Muscle layer of duodenum (tissue), 2 donors: ENCODE measurements around the gene TSPAN10.

Experiments
- H3K27ac ChIP-seq: one replicate; pipeline ENCODE4 v1.7.0; 2013; ENCODE audit warnings: mild to moderate bottlenecking, low read length
- H3K27me3 ChIP-seq: one replicate; pipeline ENCODE4 v1.7.0; 2013; ENCODE audit warnings: low read depth, mild to moderate bottlenecking, control low read depth, low read length
- H3K36me3 ChIP-seq, 2 donors: one replicate each; pipeline ENCODE4 v1.7.0; 2013; ENCODE audit warnings: low read length in 2 of 2, control low read depth in 1 of 2, mild to moderate bottlenecking in 1 of 2; ENCODE audit not compliant: insufficient read depth in 2 of 2, control insufficient read depth in 1 of 2
- H3K4me1 ChIP-seq, 2 donors: one replicate each; pipeline ENCODE4 v1.7.0; 2013; ENCODE audit warnings: low read length in 2 of 2, mild to moderate bottlenecking in 2 of 2, control low read depth in 1 of 2, moderate library complexity in 1 of 2; ENCODE audit not compliant: insufficient read depth in 2 of 2, control insufficient read depth in 1 of 2
- H3K4me3 ChIP-seq, 2 donors: one replicate each; pipeline ENCODE4 v1.7.0; 2013; ENCODE audit warnings: low read length in 2 of 2, low read depth in 1 of 2, mild to moderate bottlenecking in 1 of 2
- H3K9me3 ChIP-seq, 2 donors: one replicate each; pipeline ENCODE4 v1.7.0; 2013; ENCODE audit warnings: low read length in 2 of 2, control low read depth in 1 of 2, mild to moderate bottlenecking in 1 of 2; ENCODE audit not compliant: control insufficient read depth in 1 of 2
- donor health status: healthy.

TSPAN10 gene

GRCh38 chr17:81638683-81639082 lies 1.7 kb downstream of the TSPAN10 start:
- Histone ChIP-seq H3K27ac (no peak overlapping the region), H3K4me3 (no peak overlapping the region), H3K27me3 (no peaks in the 10 kb centered on the region), H3K9me3 (no peaks in the 10 kb centered on the region), H3K4me1 (peaks cover 7 to 31% of the 10 kb centered on the region in 2 donors), H3K36me3 (peaks cover 0 to 4% of the 10 kb centered on the region in 2 donors)

GRCh38 chr17:81640011-81640410 lies 3.0 kb downstream of the TSPAN10 start:
- Histone ChIP-seq H3K4me3 (no peak overlapping the region), H3K9me3 (no peaks in the 10 kb centered on the region), H3K36me3 (peaks cover 0 to 4% of the 10 kb centered on the region in 2 donors), H3K27me3 (no peaks in the 10 kb centered on the region), H3K4me1 (peaks cover 7 to 19% of the 10 kb centered on the region in 2 donors), H3K27ac (no peak overlapping the region)

GRCh38 chr17:81641825-81642489 lies 5.0 kb downstream of the TSPAN10 start:
- Histone ChIP-seq H3K36me3 (no peaks in the 10 kb centered on the region), H3K27me3 (peaks cover under 1% of the 10 kb centered on the region), H3K4me1 (peaks cover 0 to 6% of the 10 kb centered on the region in 2 donors), H3K9me3 (no peaks in the 10 kb centered on the region), H3K4me3 (no peak overlapping the region), H3K27ac (no peak overlapping the region)

- H3K4me1 ChIP-seq = no peaks in the 10 kb centered on the region
- no peak overlapping the region for H3K27ac ChIP-seq
- no peak overlapping the region for H3K4me3 ChIP-seq
- H3K9me3 ChIP-seq = peaks cover 0 to 6% of the 10 kb centered on the region in 2 donors
- peaks cover 10% of the 10 kb centered on the region for H3K27me3 ChIP-seq
- no peaks in the 10 kb centered on the region for H3K36me3 ChIP-seq
These were observed 7.5 kb downstream of the TSPAN10 start for GRCh38 chr17:81644496-81644895.

GRCh38 chr17:81644976-81645952 lies 8.3 kb downstream of the TSPAN10 start:
- Histone ChIP-seq H3K27ac (no peak overlapping the region), H3K9me3 (peaks cover 0 to 6% of the 10 kb centered on the region in 2 donors), H3K4me3 (no peak overlapping the region)

GRCh38 chr17:81646869-81647600 lies 10.0 kb downstream of the TSPAN10 start:
- no peaks in the 10 kb centered on the region for H3K4me1 ChIP-seq
- H3K27ac ChIP-seq = no peak overlapping the region
- H3K27me3 ChIP-seq = peaks cover 10% of the 10 kb centered on the region
- no peak overlapping the region for H3K4me3 ChIP-seq
- H3K36me3 ChIP-seq = no peaks in the 10 kb centered on the region
- H3K9me3 ChIP-seq = peaks cover 0 to 6% of the 10 kb centered on the region in 2 donors

More at GRCh38 chr17:81644976-81645952, 8.3 kb downstream of the TSPAN10 start:
- Histone ChIP-seq H3K36me3 (no peaks in the 10 kb centered on the region), H3K4me1 (no peaks in the 10 kb centered on the region), H3K27me3 (peaks cover 10% of the 10 kb centered on the region)

GRCh38 chr17:81647640-81648012 lies 10.6 kb downstream of the TSPAN10 start:
- Histone ChIP-seq H3K27me3 (peaks cover 10% of the 10 kb centered on the region), H3K27ac (no peak overlapping the region), H3K4me3 (no peak overlapping the region), H3K9me3 (peaks cover 0 to 6% of the 10 kb centered on the region in 2 donors), H3K4me1 (no peaks in the 10 kb centered on the region), H3K36me3 (no peaks in the 10 kb centered on the region)

GRCh38 chr17:81648013-81648706 lies 11.2 kb downstream of the TSPAN10 start:
- no peaks in the 10 kb centered on the region for H3K4me1 ChIP-seq
- no peak overlapping the region for H3K27ac ChIP-seq
- H3K9me3 ChIP-seq = peaks cover 0 to 6% of the 10 kb centered on the region in 2 donors
- H3K36me3 ChIP-seq = no peaks in the 10 kb centered on the region
- H3K27me3 ChIP-seq = peaks cover 10% of the 10 kb centered on the region
- no peak overlapping the region for H3K4me3 ChIP-seq

- peaks cover 10% of the 10 kb centered on the region for H3K27me3 ChIP-seq
- H3K4me3 ChIP-seq = no peak overlapping the region
- no peak overlapping the region for H3K27ac ChIP-seq
These were observed 11.7 kb downstream of the TSPAN10 start for GRCh38 chr17:81648707-81649085.

GRCh38 chr17:81650951-81651350 lies 14.0 kb downstream of the TSPAN10 start:
- Histone ChIP-seq H3K4me1 (no peaks in the 10 kb centered on the region), H3K27ac (no peak overlapping the region), H3K36me3 (no peaks in the 10 kb centered on the region), H3K4me3 (no peak overlapping the region), H3K27me3 (peaks cover 10% of the 10 kb centered on the region), H3K9me3 (peaks cover 0 to 6% of the 10 kb centered on the region in 2 donors)

More at GRCh38 chr17:81648707-81649085, 11.7 kb downstream of the TSPAN10 start:
- Histone ChIP-seq H3K36me3 (no peaks in the 10 kb centered on the region), H3K9me3 (peaks cover 0 to 6% of the 10 kb centered on the region in 2 donors), H3K4me1 (no peaks in the 10 kb centered on the region)
